GM18868 (cell line): ENCODE measurements around the gene KRTAP5-11.
"Not testable (repeated sequence)": the region's sequence is repeated elsewhere in the genome, so short reads cannot be mapped to it uniquely, and the experiment has no call there.

Experiments
- ATAC-seq: cut with Tn5 transposase; IDR thresholded peaks from one replicate; pipeline ENCODE4 v1.9.1; 2021; ENCODE audit warnings: mild to moderate bottlenecking, moderate library complexity; ENCODE audit not compliant: unreplicated experiment

KRTAP5-11 gene

DNA sequence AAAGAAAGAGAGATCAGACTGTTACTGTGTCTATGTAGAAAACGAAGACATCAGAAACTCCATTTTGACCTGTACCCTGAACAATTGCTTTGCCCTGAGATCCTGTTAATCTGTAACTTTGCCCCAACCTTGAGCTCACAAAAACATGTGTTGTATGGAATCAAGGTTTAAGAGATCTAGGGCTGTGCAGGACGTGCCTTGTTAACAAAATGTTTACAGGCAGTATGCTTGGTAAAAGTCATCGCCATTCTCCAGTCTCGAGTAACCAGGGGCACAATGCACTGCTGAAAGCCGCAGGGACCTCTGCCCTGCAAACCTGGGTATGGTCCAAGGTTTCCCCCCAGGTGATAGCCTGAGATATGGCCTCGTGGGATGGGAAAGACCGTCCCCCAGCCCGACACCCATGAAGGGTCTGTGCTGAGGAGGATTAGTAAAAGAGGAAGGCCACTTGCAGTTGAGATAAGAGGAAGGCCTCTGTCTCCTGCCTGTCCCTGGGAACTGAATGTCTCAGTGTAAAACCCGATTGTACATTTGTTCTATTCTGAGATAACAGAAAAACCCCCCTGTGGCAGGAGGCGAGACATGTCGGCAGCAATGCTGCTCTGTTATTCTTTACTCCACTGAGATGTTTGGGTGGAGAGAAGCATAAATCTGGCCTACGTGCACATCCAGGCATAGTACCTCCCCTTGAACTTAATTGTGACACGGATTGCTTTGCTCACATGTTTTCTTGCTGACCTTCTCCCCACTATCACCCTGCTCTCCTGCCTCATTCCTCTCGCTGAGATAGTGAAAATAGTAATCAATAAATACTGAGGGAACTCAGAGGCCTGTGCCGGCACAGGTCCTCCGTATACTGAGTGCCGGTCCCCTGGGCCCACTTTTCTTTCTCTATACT lies 47.7 kb downstream of the KRTAP5-11 start:
- not testable (repeated sequence) for ATAC-seq

DNA sequence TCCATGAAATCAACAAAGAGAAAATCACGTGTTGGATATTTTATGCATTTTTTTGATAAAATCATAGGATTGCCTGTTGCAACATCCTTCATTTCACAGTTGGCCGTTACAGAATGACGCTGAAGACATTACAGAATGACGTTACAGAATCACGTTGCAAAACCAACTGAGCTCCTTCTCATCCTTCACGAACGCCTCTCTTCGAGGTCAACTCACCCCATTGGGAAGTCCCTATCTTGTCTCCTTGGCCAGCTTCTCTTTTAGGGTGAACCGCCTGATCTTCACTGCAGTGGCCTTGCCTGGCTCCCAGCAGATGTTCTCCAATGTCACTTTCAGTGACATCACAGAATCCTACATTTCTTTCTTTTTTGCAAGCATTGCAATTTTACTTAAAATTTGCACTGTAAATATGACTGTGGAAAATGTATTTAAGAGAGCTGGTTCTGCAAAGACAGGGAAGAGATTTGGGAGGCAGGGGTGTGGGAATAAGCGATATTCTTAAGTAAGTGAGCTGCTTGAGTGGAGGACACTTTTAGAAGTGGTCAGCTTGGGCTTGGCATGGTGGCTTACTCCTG lies 50.6 kb downstream of the KRTAP5-11 start:
- no peak for ATAC-seq
